ENCODE results near the gene IDH3A.

- TF ChIP-seq, protein P1, sequence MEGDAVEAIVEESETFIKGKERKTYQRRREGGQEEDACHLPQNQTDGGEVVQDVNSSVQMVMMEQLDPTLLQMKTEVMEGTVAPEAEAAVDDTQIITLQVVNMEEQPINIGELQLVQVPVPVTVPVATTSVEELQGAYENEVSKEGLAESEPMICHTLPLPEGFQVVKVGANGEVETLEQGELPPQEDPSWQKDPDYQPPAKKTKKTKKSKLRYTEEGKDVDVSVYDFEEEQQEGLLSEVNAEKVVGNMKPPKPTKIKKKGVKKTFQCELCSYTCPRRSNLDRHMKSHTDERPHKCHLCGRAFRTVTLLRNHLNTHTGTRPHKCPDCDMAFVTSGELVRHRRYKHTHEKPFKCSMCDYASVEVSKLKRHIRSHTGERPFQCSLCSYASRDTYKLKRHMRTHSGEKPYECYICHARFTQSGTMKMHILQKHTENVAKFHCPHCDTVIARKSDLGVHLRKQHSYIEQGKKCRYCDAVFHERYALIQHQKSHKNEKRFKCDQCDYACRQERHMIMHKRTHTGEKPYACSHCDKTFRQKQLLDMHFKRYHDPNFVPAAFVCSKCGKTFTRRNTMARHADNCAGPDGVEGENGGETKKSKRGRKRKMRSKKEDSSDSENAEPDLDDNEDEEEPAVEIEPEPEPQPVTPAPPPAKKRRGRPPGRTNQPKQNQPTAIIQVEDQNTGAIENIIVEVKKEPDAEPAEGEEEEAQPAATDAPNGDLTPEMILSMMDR (IDR thresholded peaks at IDR 0.05): peak; percentile 87
- TF ChIP-seq ZFX (IDR thresholded peaks at IDR 0.05; ENCODE audit: borderline replicate concordance): no peak
These were observed 28.3 kb downstream of the IDH3A start for GRCh38 chr15:78177447-78177873.
